ENCODE results near the gene SMTNL2. TPM values are rescaled to one million over a fixed set of nuclear protein-coding genes. Genes with fewer than 3 reads are reported as not detected.

The SMTNL2 gene
- total RNA-seq, 1 experiment from 2014 or later, result 2.7 TPM

DNA sequence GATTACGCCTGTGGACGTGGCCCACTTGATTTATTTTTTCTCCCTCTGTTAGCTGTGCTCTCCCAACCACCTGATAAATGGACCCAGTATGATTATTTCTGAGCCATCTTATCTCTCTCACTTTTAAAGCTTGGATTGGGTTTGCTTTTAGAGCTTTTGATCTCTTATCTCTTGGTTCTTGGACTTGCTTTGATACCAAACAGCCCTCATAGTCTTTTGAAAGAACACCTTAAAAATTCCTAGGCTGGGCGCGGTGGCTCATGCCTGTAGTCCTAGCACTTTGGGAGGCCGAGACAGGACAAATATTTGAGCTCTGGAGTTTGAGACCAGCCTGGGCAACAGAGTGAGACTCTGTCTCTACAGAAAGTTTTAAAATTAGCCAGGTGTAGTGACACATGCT, 25.8 kb downstream of the SMTNL2 start (continued):
- no peak for TF ChIP-seq CREM (CRISPR knock-in tag; IDR thresholded peaks at IDR 0.05)
- no peak for TF ChIP-seq TP53 (CRISPR knock-in tag; IDR thresholded peaks at IDR 0.05)
- TF ChIP-seq NR1H2 (CRISPR knock-in tag; IDR thresholded peaks at IDR 0.05), result no peak
- no peak for TF ChIP-seq ZBTB43 (CRISPR knock-in tag; IDR thresholded peaks at IDR 0.05)
- TF ChIP-seq AR (CRISPR knock-in tag; IDR thresholded peaks at IDR 0.05), result no peak
- no peak for TF ChIP-seq ETV6 (CRISPR knock-in tag; IDR thresholded peaks at IDR 0.05)
- no peak for TF ChIP-seq SMAD3 (CRISPR knock-in tag; IDR thresholded peaks at IDR 0.05; ENCODE audit: borderline replicate concordance)
- TF ChIP-seq NFATC4 (CRISPR knock-in tag; IDR thresholded peaks at IDR 0.05), result no peak

DNA sequence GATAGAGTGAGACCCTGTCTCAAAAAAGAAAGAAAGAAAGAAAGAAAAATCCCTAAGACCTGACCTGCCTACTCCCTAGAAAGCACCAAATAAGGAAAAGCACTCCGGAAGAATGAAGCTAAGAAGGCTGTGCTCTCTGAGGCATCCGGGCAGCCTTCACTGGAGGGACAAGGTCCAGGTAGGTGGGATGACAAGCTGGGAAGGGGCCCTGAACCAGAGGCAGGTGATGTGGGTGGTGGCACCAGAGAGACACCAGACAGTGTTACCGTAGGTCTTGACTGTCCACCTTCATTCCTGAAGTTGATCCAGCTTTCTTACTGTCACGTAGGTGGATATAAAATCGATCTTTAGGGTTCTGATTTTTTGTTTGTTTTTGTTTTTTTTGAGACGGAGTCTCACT, 26.3 kb downstream of the SMTNL2 start:
- Mint-ChIP-seq H3K4me3 (no peak overlapping the region), H3K9me3 (0 out of 2 replicates have a peak, but pooled peaks cover 1% of the 10 kb centered on the region), H3K36me3 (no peaks in the 10 kb centered on the region), H3K27ac (no peak overlapping the region), H3K4me1 (peaks cover 7% of the 10 kb centered on the region), H3K27me3 (ENCODE audit: low read depth) (no peaks in the 10 kb centered on the region)
- ChIA-PET POLR2A (interaction anchor here (1.3 kb wide), 1 partner anchor 34 kb away, joined by 4 read pairs; no protein-coding TSS in a partner anchor), CTCF (interaction anchor here (1.7 to 2.6 kb wide), 2 partner anchors 16 to 44 kb away, joined by 5 to 11 read pairs; no protein-coding TSS in a partner anchor)
- TF ChIP-seq RELA (CRISPR knock-in tag; IDR thresholded peaks at IDR 0.05; ENCODE audit: borderline replicate concordance) (no peak), NFYB (CRISPR knock-in tag; conservative IDR thresholded peaks at IDR 0.05; ENCODE audit: low read depth) (no peak), PREB (CRISPR knock-in tag; IDR thresholded peaks at IDR 0.05; ENCODE audit: borderline replicate concordance) (no peak)
- TF ChIP-seq, protein P1, sequence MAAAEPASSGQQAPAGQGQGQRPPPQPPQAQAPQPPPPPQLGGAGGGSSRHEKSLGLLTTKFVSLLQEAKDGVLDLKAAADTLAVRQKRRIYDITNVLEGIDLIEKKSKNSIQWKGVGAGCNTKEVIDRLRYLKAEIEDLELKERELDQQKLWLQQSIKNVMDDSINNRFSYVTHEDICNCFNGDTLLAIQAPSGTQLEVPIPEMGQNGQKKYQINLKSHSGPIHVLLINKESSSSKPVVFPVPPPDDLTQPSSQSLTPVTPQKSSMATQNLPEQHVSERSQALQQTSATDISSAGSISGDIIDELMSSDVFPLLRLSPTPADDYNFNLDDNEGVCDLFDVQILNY (CRISPR knock-in tag; IDR thresholded peaks at IDR 0.05), result no peak
- DNase-seq (ENCODE audit: low spot score) (no peak), ATAC-seq (no peak)

- Mint-ChIP-seq H3K27ac (no peak overlapping the region), H3K27me3 (ENCODE audit: low read depth) (no peaks in the 10 kb centered on the region), H3K9me3 (0 out of 2 replicates have a peak, but pooled peaks cover 4% of the 10 kb centered on the region), H3K36me3 (no peaks in the 10 kb centered on the region), H3K4me3 (no peak overlapping the region), H3K4me1 (peaks cover 7% of the 10 kb centered on the region)
- ChIA-PET CTCF (interaction anchor here (1.1 to 1.5 kb wide), 3 partner anchors 9 to 21 kb away, joined by 4 to 5 read pairs (median 4); no protein-coding TSS in a partner anchor), POLR2A (no interaction called here)
- DNase-seq (ENCODE audit: low spot score) (no peak), ATAC-seq (no peak)
- TF ChIP-seq MYBL2 (CRISPR knock-in tag; IDR thresholded peaks at IDR 0.05), result no peak
- TF ChIP-seq, protein P2, sequence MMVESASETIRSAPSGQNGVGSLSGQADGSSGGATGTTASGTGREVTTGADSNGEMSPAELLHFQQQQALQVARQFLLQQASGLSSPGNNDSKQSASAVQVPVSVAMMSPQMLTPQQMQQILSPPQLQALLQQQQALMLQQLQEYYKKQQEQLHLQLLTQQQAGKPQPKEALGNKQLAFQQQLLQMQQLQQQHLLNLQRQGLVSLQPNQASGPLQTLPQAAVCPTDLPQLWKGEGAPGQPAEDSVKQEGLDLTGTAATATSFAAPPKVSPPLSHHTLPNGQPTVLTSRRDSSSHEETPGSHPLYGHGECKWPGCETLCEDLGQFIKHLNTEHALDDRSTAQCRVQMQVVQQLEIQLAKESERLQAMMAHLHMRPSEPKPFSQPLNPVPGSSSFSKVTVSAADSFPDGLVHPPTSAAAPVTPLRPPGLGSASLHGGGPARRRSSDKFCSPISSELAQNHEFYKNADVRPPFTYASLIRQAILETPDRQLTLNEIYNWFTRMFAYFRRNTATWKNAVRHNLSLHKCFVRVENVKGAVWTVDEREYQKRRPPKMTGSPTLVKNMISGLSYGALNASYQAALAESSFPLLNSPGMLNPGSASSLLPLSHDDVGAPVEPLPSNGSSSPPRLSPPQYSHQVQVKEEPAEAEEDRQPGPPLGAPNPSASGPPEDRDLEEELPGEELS (CRISPR knock-in tag; IDR thresholded peaks at IDR 0.05), result no peak
- no peak for TF ChIP-seq SOX15 (CRISPR knock-in tag; IDR thresholded peaks at IDR 0.05)
These were observed 32.1 kb downstream of the SMTNL2 start for GRCh38 chr17:4616476-4616875.

Measured in WTC11 (cell line).